Measurements from ENCODE around the gene ELMO2. TPM values are rescaled to one million over a fixed set of nuclear protein-coding genes. Genes with fewer than 3 reads are reported as not detected.

The ELMO2 gene
- total RNA-seq, 1 experiment from 2014 or later, result 34.2 TPM

DNA sequence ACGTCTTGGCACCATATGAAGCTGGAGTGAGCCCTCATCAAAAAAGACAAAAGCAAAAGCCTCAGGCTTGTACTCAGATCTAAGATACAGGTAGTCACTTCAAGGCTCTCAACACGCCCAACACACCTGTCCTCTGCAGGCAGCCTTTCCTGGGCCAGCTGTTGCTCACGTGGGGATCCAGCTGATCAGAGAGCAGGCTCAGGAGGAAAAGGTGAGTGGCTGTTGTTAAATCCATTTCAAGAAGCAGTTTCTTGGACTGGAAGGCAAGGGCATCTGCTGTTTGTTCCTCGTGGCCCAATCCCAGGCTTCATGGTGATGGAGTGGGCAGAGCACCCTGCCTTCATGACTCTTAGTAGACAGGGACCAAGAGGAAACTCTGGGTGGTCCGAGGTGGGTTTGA lies 39.6 kb downstream of the ELMO2 start:
- no peak for DNase-seq
- H3K36me3 ChIP-seq (replicated peaks; ENCODE audit: control insufficient read depth, insufficient read depth, low read length), result peaks cover 28% of the 10 kb centered on the region
- H3K27me3 ChIP-seq (ENCODE audit: control insufficient read depth, insufficient read depth, low read length), result no peaks in the 10 kb centered on the region
- no peak overlapping the region for H3K4me3 ChIP-seq (ENCODE audit: insufficient read depth, low read depth, low read length)

DNA sequence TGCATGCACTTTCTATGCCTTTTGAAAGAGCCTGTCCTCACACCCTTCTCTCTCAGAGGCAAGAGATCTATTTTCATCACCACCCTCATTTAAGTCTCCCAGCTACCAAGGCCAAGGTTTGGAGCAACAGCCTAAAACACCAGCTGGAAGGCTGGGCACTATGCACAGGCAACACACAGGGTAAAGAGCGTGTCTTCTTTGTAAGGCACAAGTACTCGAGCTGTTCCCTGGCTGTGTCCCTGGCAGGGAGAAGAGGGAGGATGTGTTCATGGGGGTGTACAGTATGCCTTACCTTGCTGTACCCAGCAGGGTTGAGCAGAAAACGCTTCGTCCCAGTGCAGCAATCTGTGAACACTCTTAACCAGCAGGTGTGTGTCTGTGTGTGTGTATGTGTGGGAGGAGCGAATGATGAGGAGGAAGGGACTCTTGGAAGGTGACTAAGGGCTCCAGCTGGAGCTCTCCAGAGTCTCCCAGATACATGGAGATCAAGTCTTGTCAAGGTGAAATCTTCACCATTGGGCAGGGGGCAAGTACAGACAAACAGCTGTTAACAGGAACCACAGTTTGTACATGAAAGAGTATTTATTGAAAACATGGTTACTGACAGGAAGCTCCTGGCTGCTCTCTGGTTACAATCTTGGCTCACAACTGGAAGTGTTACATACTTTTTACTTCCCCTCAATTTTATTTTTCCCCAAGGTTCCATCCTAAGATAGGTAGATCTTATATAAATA lies 40.8 kb downstream of the ELMO2 start:
- no peak for DNase-seq
- Histone ChIP-seq H3K27me3 (ENCODE audit: control insufficient read depth, insufficient read depth, low read length) (no peaks in the 10 kb centered on the region), H3K4me3 (ENCODE audit: insufficient read depth, low read depth, low read length) (no peak overlapping the region), H3K36me3 (replicated peaks; ENCODE audit: control insufficient read depth, insufficient read depth, low read length) (peaks cover 21% of the 10 kb centered on the region)

DNA sequence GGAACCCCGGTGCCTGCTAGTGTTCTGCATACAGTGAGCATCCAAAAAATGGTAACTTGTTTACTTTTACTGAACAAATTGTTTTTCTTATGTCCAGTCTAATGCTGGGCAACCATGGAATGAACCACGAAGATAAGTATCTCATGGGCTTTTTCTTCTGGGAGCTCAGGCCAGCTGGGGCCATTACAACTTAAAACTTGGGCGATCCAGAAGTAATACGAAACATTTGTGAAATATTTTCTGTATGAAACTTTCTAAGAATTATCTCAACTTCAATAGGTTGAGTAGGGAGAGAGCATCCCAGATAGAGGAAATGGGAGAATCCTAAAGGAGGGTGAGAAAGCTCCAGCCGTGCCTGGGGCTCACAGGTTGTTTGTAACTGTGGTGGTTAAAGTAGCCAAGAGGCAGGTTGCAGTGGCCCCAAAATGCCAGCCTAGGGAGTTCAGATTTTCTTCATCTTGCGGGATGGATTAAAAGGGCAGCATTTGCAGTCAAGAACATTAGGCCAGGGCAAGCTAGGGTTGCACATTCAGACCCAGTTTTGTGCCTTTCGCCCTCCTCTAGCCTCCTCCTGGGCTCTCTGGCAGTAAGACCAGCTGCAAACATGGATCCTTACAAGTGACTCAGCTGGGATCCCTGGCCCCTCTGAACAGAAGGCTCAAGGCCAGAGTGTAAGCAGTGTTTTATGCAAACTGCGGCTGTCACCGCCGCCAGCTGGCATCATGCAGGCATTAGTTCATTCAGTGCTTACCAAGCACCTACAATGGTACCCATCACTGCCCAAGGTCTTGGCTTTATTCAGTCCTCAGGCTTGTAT lies 41.5 kb downstream of the ELMO2 start:
- peaks cover 18% of the 10 kb centered on the region for H3K36me3 ChIP-seq (replicated peaks; ENCODE audit: control insufficient read depth, insufficient read depth, low read length)
- no peaks in the 10 kb centered on the region for H3K27me3 ChIP-seq (ENCODE audit: control insufficient read depth, insufficient read depth, low read length)
- peak overlapping the region; percentile 95 for H3K4me3 ChIP-seq (ENCODE audit: insufficient read depth, low read depth, low read length)
- DNase-seq, result peak; percentile 29

DNA sequence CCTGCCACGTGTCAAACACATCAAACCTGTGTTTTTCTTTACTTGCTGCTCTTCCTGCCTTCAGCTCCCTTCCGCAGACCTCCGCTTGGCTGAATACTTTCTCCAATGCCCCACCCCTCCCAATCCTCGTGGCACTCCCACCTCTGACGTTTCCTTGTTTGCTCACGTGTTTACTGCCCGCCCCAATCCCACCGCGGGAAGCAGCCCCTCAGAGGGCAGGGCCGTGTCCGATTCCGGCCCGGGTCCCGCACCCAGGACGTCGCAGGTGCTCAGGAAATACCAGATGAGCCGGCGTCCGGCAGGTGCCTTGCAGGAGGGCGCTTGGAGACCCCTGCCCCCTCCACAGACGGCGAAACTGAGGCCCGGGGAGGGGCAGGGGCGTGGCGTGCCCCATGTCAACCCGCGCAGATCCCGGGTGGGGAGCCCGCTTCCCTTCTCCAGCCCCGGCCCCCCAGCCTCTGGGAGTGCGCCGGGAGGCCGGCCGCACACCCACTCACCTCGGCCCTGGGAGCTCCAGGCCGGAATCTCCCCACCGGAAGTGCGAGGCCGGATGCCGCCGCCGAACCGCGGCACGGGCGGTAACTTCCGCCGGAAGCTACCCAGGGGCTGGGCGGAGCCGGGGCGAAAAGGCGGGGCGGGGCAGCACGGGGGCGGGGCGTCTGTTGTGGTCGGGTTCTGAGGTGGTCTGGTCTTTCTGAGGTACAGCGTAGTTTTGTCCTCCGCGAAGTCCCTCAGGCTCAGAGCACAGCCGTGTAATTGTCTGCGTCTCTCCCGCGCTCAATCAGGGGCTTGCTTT lies 42.3 kb downstream of the ELMO2 start:
- no peaks in the 10 kb centered on the region for H3K27me3 ChIP-seq (ENCODE audit: control insufficient read depth, insufficient read depth, low read length)
- peak overlapping the region; percentile 95 for H3K4me3 ChIP-seq (ENCODE audit: insufficient read depth, low read depth, low read length)
- DNase-seq, result peak; percentile 99
- peaks cover 18% of the 10 kb centered on the region for H3K36me3 ChIP-seq (replicated peaks; ENCODE audit: control insufficient read depth, insufficient read depth, low read length)

DNA sequence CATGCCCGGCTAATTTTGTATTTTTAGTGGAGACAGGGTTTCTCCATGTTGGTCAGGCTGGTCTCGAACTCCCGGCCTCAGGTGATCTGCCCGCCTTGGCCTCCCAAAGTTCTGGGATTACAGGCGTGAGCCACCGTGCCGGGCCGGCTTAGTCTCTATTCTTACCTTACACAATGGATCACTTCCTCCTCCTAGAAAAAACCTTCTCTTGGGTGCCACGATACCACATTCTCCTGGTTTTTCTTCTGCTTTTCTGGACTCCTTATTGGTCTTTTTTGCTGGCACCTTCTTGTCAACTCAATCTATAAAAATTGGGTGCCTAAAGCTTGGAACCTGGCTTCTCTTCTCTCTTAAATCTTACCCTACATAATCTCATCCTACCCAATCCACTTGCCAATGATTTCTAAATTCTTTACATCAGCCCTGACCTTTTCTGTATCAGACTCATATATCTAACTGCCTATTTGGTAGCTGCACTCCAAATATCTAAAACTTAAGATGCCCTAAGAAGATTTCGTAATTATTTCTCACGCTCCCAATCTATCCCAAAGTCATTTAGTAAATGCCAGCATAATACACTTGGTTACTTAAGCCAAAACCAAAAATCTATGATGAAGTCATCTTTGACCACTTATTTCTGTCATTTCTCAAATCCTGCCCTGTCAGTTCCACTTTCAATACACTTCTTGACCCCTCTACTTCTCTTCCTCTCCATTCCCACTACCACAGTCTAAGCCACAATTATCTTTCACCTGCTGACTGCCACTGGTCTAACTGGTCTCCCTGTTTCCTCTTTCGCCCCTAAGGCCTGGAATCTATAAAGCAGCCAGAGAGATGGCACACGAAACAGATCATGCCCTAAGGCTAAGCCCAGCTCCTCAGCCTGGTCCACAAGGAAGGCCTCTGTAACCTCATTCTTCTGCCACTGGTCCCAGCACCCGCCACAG lies 43.2 kb downstream of the ELMO2 start:
- DNase-seq, result no peak
- peaks cover 17% of the 10 kb centered on the region for H3K36me3 ChIP-seq (replicated peaks; ENCODE audit: control insufficient read depth, insufficient read depth, low read length)
- H3K4me3 ChIP-seq (ENCODE audit: insufficient read depth, low read depth, low read length), result peak overlapping the region; percentile 95
- no peaks in the 10 kb centered on the region for H3K27me3 ChIP-seq (ENCODE audit: control insufficient read depth, insufficient read depth, low read length)

DNA sequence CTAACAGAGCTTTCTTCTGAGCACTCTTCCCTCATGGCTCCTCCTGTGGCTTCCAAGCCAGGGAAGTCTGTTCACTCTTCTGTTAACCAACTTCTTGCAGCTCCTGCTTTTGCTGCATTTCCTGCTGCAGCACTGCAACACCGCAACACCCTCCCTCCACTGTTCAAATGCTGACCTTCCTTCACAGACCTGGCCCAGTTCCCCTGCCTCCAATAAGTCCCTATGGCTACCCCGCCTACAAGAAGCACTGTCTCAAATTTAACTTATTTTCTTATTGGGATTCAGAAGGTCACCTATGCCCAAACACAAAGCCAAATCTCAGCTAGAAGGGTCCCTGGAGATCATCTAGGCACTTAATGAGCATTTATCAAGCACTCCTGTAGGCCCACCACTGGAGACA lies 44.6 kb downstream of the ELMO2 start:
- peaks cover 9% of the 10 kb centered on the region for H3K36me3 ChIP-seq (replicated peaks; ENCODE audit: control insufficient read depth, insufficient read depth, low read length)
- DNase-seq, result no peak
- H3K27me3 ChIP-seq (ENCODE audit: control insufficient read depth, insufficient read depth, low read length), result no peaks in the 10 kb centered on the region
- no peak overlapping the region for H3K4me3 ChIP-seq (ENCODE audit: insufficient read depth, low read depth, low read length)

DNA sequence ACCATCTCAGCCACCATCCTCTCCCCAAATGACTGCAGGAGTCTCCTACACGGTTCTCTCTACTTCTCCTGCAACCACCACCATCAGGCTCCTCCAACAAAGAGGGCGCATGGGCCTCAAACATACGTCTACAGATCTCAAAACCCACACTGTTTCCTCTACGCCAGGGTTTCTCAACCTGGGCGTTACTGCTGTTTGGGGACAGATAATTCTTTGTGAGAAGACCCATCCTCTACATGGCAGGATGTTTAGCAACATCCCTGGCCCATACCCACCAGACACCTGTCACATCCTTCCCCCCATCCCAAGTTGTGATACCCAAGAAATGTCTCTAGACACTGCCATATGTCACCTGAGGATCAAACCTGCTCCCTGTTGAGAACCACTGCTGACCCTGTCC lies 45.0 kb downstream of the ELMO2 start:
- no peak for DNase-seq
- H3K4me3 ChIP-seq (ENCODE audit: insufficient read depth, low read depth, low read length), result no peak overlapping the region
- no peaks in the 10 kb centered on the region for H3K27me3 ChIP-seq (ENCODE audit: control insufficient read depth, insufficient read depth, low read length)
- H3K36me3 ChIP-seq (replicated peaks; ENCODE audit: control insufficient read depth, insufficient read depth, low read length), result peaks cover 5% of the 10 kb centered on the region

DNA sequence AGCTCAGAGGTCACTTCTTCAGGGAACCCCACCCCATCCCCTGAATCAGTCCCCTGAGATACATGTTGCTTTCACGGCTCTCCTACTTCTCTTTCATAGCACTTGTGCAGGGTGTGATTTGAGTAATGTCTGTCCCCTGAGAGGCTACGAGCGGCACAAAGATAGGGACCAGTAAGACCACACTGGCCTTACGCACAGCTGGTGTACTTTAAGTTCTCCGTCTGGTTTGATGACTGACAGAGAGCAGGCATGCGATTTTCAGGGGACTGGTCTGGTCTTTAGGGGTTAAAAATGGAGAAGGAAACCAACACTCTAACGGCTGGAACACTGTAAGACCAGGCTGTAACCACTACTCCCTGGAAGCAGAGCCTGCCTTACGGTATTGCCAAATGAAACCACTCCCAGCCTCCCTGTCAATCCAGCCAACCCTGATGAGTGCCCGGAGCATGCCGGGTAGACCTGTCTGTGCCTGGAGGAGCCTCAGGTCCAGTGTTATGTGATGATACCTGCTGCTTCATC lies 47.1 kb downstream of the ELMO2 start:
- Histone ChIP-seq H3K36me3 (replicated peaks; ENCODE audit: control insufficient read depth, insufficient read depth, low read length) (peaks cover 5% of the 10 kb centered on the region), H3K27me3 (ENCODE audit: control insufficient read depth, insufficient read depth, low read length) (no peaks in the 10 kb centered on the region), H3K4me3 (ENCODE audit: insufficient read depth, low read depth, low read length) (no peak overlapping the region)
- peak; percentile 13 for DNase-seq

DNA sequence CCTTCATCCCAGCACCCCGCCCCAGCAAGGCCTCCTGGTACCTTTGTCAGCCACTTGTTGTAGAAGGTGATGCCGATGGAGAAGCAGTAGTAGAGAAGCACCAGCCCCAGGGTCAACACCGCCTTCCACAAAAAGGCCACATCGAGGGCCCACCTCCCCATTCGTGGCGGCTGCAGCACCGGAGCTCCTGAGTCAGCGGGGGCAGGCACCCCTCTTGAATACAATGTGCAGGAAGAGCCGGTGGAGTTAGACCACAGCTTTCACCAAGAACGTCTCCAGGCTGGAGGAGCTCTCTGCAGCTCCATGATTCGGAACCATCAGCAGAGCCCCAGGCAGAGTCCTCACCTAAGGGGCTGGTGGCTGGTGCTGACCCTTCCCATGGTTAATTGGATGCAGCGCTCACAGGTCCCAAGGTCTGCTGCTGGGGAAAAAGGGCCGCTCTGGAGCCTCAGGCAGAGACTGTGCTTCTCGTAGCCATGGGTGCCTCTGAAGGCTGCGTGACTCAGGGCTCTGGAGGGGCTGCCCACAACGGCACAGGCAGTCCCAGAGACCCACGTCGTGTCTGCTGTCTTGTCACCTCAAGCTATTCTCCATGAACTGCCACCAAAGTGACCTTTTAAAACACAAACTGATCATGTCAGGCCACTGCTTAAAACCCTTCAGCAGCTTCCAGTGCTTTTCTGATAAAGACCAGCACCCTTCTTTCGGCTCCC lies 47.9 kb downstream of the ELMO2 start:
- H3K4me3 ChIP-seq (ENCODE audit: insufficient read depth, low read depth, low read length), result no peak overlapping the region
- H3K36me3 ChIP-seq (replicated peaks; ENCODE audit: control insufficient read depth, insufficient read depth, low read length), result peaks cover 7% of the 10 kb centered on the region
- peak; percentile 13 for DNase-seq
- no peaks in the 10 kb centered on the region for H3K27me3 ChIP-seq (ENCODE audit: control insufficient read depth, insufficient read depth, low read length)

DNA sequence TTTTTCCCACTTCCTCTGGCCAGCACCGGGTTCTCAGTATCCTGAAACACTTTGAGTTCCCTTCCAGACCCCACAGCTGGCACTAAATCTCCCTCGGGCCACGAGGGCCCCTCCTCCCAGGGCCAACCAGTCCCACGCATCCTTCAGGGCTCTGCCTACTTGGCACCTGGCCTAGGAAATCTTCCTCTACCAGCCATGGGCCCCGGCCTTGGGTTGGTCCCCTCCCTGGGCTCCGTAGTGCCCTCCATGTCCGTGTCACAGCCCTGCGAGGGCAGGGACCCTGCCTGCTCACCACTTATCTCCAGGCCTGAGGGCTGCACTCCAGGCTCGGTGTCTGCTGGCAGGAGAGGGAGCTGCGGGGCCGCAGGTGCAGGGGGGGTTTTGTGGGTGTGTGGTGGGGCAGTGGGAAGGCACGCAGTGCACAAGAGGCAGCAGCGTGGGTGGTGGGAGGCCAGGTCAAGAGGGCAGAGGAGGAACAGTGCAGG lies 49.3 kb downstream of the ELMO2 start:
- H3K27me3 ChIP-seq (ENCODE audit: control insufficient read depth, insufficient read depth, low read length), result no peaks in the 10 kb centered on the region
- H3K36me3 ChIP-seq (replicated peaks; ENCODE audit: control insufficient read depth, insufficient read depth, low read length), result peaks cover 7% of the 10 kb centered on the region
- H3K4me3 ChIP-seq (ENCODE audit: insufficient read depth, low read depth, low read length), result no peak overlapping the region
- DNase-seq, result peak; percentile 50

DNA sequence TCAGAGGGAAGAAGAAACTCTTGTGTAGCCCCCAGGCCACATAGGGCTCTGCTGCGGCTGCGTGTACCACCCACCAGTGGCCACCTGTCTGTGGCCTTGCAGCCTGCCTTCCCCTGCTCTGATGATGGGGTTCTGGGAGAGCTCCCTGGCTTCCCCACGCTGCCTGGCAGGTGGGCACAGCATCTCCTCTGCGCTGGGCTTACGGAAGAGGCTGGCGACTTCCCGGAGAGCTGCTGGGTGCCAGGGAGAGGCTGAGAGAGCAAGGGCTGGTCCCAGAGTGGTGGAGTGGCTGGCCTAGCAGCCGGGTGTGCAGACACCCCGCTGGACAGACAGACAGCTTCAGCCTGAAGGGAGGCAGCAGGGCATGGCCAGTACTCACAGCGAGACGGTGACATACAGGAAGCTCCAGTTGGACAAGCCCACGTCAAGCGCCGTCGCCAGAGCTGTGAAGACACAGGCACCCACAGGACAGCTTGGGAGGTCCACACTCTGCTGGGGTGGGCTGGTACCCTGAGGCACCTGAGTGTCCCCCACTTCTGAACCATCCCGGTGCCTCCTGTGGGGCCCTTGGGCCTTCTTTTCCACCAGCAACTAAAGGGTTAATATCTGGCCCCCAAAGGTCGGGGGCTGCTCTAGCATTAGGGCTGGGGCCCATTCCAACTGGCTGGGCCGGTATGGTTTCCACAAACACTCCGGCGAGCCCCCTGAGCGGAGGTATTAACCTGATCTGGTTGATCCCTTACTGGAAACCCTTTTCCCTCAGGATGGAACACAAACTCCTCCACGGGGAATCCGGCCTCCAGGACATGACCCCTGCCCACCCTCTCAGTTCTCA lies 50.0 kb downstream of the ELMO2 start:
- Histone ChIP-seq H3K27me3 (ENCODE audit: control insufficient read depth, insufficient read depth, low read length) (no peaks in the 10 kb centered on the region), H3K36me3 (replicated peaks; ENCODE audit: control insufficient read depth, insufficient read depth, low read length) (peaks cover 9% of the 10 kb centered on the region), H3K4me3 (ENCODE audit: insufficient read depth, low read depth, low read length) (no peak overlapping the region)
- DNase-seq, result peak; percentile 40

DNA sequence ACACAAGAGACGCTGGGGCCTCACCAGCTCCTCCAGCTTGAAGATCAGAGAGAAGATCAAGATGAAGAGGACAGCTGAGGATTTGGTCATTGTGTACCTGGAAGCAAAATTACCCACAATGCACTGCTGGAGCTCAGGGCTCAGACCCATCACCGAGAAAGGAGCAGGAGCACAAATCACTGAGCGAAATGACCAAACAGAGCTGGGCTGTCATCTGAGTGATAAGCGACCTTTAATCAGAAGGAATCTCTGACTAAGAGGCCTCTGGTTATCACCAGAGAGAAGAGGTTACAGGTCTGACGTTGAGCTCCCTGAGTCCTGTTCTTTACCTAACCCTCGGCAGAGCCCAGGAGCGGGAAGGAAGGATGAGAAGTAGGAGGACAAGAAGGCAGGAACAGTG lies 50.6 kb downstream of the ELMO2 start:
- no peaks in the 10 kb centered on the region for H3K27me3 ChIP-seq (ENCODE audit: control insufficient read depth, insufficient read depth, low read length)
- DNase-seq, result no peak
- peaks cover 9% of the 10 kb centered on the region for H3K36me3 ChIP-seq (replicated peaks; ENCODE audit: control insufficient read depth, insufficient read depth, low read length)
- no peak overlapping the region for H3K4me3 ChIP-seq (ENCODE audit: insufficient read depth, low read depth, low read length)
